Gastrocnemius medialis (tissue), 4 donors: ENCODE measurements around the gene CYTH1. TPM values are rescaled to one million over a fixed set of nuclear protein-coding genes. Genes with fewer than 3 reads are reported as not detected.

Experiments
- ATAC-seq, 2 donors: fragments of 150-250 bp; one replicate each; pipeline ENCODE4 v1.9.1; 2016
- DNase-seq, 2 donors: peaks; one replicate each; pipeline ENCODE4 v3.0.0-alpha.2; 2019
- H3K27ac ChIP-seq, 4 donors: fragments of 200-600 bp; sonication (generic); 1 replicate in 1 of 4; 2 replicates in 3 of 4; pipeline ENCODE4 v1.5.1; 2016 to 2018; ENCODE audit warnings: mild to moderate bottlenecking in 2 of 4, moderate library complexity in 1 of 4
- H3K27me3 ChIP-seq, 3 donors: fragments of 200-600 bp; sonication (generic) in 2 of 3; 1 replicate in 1 of 3; 2 replicates in 2 of 3; pipeline versions ENCODE4 v1.5.1 to v1.6.0; 2016 to 2019; ENCODE audit warnings: mild to moderate bottlenecking in 1 of 3, moderate library complexity in 1 of 3
- H3K36me3 ChIP-seq, 2 donors: fragments of 200-600 bp; sonication (generic) in 1 of 2; one replicate each; pipeline ENCODE4 v1.5.1; 2017 to 2018
- H3K4me1 ChIP-seq, 2 donors: fragments of 200-600 bp; sonication (generic) in 1 of 2; one replicate each; pipeline ENCODE4 v1.5.1; 2016 to 2017; ENCODE audit warnings: mild to moderate bottlenecking in 2 of 2
- H3K4me3 ChIP-seq, 4 donors: fragments of 200-600 bp; sonication (generic) in 3 of 4; 1 replicate in 1 of 4; 2 replicates in 3 of 4; pipeline ENCODE4 v1.5.1; 2016 to 2019; ENCODE audit warnings: mild to moderate bottlenecking in 2 of 4
- H3K9me3 ChIP-seq, 3 donors: fragments of 200-600 bp; sonication (generic) in 2 of 3; 1 replicate in 1 of 3; 2 replicates in 2 of 3; pipeline ENCODE4 v1.5.1; 2016 to 2019
- POLR2A ChIP-seq, 2 donors: fragments of 450-650 bp; IDR thresholded peaks; one replicate each; pipeline ENCODE4 v1.6.1; 2017; ENCODE audit warnings: antibody characterized with exemption in 2 of 2, mild to moderate bottlenecking in 2 of 2, moderate library complexity in 2 of 2
- in situ Hi-C, 4 donors: fragments of 200-750 bp; cut with MboI; loops; one replicate each; pipeline versions ENCODE4 v1.15.0 to v1.8.0; 2017; ENCODE audit warnings: low sequenced_read_pairs in 4 of 4
- intact Hi-C: fragments of 100-400 bp; cut with DNase I; formaldehyde crosslinking; loops from one replicate; pipeline ENCODE4 v1.15.1; 2023; ENCODE audit warnings: low total_unique reads
- total RNA-seq, 4 donors: library from RNA; depleted of rRNA; stranded (reverse); fragments of >200 nt; gene quantifications; one replicate each; pipeline versions ENCODE4 v1.1.0 to v1.2.3, GENCODE V29; 2016
- TF ChIP-seq, protein P1 (sequence below), 5 experiments: fragments of 450-650 bp in 3 of 5; fragments of 200-600 bp in 2 of 5; sonication (generic) in 2 of 5; IDR thresholded peaks in 4 of 5; conservative IDR thresholded peaks in 1 of 5; 1 replicate in 4 of 5; 2 replicates in 1 of 5; pipeline ENCODE4 v1.5.1; 2016 to 2019; ENCODE audit warnings: antibody characterized with exemption in 5 of 5, mild to moderate bottlenecking in 3 of 5, moderate library complexity in 3 of 5

The CYTH1 gene
- total RNA-seq, 4 donors from 2014 or later = 24.7 to 43.7 (median 32.4) TPM

DNA sequence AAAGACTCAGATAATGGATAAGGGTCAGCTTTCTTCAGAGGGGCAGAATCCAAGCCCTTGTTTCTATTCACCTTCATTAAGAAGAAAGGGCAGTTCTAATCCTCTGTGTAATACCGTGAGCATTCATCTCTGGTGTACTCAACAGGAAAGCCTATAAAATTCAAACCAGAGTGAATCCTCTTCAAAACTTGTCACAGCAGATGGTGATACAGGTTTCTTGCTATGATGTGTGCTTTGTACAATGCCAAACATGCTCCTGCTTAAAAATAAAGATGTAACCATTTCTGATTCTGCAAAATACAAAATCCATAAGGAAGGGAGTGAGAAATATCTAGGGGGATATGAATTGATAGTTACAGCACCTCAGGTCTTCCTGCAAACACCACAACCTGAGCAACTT lies 49.7 kb downstream of the CYTH1 start:
- in situ Hi-C loops (no loop called here), intact Hi-C loops (no loop called here)
- peaks cover 66 to 75% of the 10 kb centered on the region in 2 donors for H3K4me1 ChIP-seq
- ATAC-seq (no peak), DNase-seq (no peak)
- TF ChIP-seq POLR2A (IDR thresholded peaks at IDR 0.05) = no peak
- TF ChIP-seq, protein P1, sequence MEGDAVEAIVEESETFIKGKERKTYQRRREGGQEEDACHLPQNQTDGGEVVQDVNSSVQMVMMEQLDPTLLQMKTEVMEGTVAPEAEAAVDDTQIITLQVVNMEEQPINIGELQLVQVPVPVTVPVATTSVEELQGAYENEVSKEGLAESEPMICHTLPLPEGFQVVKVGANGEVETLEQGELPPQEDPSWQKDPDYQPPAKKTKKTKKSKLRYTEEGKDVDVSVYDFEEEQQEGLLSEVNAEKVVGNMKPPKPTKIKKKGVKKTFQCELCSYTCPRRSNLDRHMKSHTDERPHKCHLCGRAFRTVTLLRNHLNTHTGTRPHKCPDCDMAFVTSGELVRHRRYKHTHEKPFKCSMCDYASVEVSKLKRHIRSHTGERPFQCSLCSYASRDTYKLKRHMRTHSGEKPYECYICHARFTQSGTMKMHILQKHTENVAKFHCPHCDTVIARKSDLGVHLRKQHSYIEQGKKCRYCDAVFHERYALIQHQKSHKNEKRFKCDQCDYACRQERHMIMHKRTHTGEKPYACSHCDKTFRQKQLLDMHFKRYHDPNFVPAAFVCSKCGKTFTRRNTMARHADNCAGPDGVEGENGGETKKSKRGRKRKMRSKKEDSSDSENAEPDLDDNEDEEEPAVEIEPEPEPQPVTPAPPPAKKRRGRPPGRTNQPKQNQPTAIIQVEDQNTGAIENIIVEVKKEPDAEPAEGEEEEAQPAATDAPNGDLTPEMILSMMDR (IDR thresholded peaks at IDR 0.05 in 4 of 5, conservative IDR thresholded peaks at IDR 0.05 in 1 of 5) = no peak
- H3K36me3 ChIP-seq = no peaks in the 10 kb centered on the region
- no peaks in the 10 kb centered on the region for H3K27me3 ChIP-seq
- no peak overlapping the region for H3K4me3 ChIP-seq
- H3K27ac ChIP-seq = peak overlapping the region in 3 of 4 donors; percentile 24 to 87 (median 83)
- no peaks in the 10 kb centered on the region for H3K9me3 ChIP-seq

DNA sequence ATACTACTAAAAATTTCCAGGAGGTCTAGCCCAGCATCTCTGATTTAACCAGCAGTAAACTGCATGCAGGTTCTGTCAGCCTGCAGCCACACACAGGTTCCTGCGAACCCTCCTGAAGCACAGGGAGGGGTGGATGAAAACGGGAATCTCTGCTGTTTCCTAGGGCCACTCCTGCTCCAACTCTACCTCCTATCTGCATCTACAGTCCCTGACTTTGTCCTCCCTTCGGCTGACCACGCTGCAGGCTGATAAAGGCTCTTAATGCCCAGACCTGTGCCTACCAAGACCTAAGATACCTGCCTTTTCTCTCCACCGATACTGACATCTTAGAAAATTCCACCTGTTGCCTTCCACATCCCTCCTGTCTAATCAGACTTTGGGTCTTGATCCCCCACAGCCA lies 50.2 kb downstream of the CYTH1 start:
- ATAC-seq (no peak), DNase-seq (no peak)
- in situ Hi-C loops (no loop called here), intact Hi-C loops (no loop called here)
- Histone ChIP-seq H3K27ac (peak overlapping the region in 2 of 4 donors; percentile 83 to 87), H3K27me3 (no peaks in the 10 kb centered on the region), H3K36me3 (no peaks in the 10 kb centered on the region), H3K4me3 (no peak overlapping the region), H3K9me3 (no peaks in the 10 kb centered on the region), H3K4me1 (peaks cover 66 to 75% of the 10 kb centered on the region in 2 donors)
- no peak for TF ChIP-seq POLR2A (IDR thresholded peaks at IDR 0.05)
- TF ChIP-seq, protein P1 (IDR thresholded peaks at IDR 0.05 in 4 of 5, conservative IDR thresholded peaks at IDR 0.05 in 1 of 5) = no peak

DNA sequence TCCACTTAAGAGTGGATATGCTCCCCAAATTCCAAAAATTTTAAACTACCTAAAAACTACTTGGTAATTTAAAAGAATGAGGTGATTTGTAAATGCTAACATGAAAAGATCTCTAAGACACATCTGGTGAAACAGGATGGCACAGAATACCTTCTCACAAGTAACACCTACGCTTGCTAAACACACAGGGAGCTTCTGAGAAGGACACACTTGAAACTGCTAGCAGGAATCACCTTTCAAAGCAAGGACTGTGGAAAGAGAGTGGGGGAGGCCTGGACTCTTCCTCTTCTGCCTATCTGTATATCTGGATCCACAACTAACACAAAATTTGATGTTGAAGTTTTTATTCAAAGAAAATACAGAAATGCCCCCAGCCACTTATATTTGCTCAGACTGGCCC lies 52.4 kb downstream of the CYTH1 start:
- intact Hi-C loops (no loop called here), in situ Hi-C loops (no loop called here)

DNA sequence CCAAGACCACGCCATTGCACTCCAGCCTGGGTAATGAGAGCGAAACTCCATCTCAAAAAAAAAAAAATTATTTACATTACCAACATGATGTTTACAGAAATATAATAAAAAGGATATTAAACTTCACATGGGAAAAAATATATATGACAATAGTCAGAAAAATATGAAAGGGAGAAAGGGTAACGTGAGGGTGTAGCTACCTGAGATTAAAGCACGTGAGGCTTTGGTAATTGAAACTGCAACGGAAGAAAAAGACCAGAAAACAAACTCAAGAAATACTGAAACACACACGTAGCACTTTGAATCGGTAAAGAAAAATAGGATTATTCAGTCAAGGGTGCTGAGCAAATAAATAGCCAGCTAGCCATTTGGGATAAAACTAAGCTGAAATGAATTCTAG lies 53.6 kb downstream of the CYTH1 start:
- H3K4me1 ChIP-seq = peaks cover 66 to 78% of the 10 kb centered on the region in 2 donors
- no peaks in the 10 kb centered on the region for H3K9me3 ChIP-seq
- ATAC-seq (no peak), DNase-seq (no peak)
- no peak overlapping the region for H3K4me3 ChIP-seq
- TF ChIP-seq, protein P1 (IDR thresholded peaks at IDR 0.05 in 4 of 5, conservative IDR thresholded peaks at IDR 0.05 in 1 of 5) = no peak
- no peak for TF ChIP-seq POLR2A (IDR thresholded peaks at IDR 0.05)
- intact Hi-C loops (no loop called here), in situ Hi-C loops (no loop called here)
- no peaks in the 10 kb centered on the region for H3K36me3 ChIP-seq
- no peaks in the 10 kb centered on the region for H3K27me3 ChIP-seq
- H3K27ac ChIP-seq = peak overlapping the region in 1 of 4 donors; percentile 35

More for the DNA sequence above, 52.4 kb downstream of the CYTH1 start:
- peak overlapping the region in 3 of 4 donors; percentile 35 to 58 (median 40) for H3K27ac ChIP-seq
- no peak overlapping the region for H3K4me3 ChIP-seq
- DNase-seq (no peak), ATAC-seq (peak in 1 of 2 donors; percentile 67)
- H3K9me3 ChIP-seq = no peaks in the 10 kb centered on the region
- no peak for TF ChIP-seq POLR2A (IDR thresholded peaks at IDR 0.05)
- TF ChIP-seq, protein P1 (IDR thresholded peaks at IDR 0.05 in 4 of 5, conservative IDR thresholded peaks at IDR 0.05 in 1 of 5) = no peak
- peaks cover 64 to 77% of the 10 kb centered on the region in 2 donors for H3K4me1 ChIP-seq
- no peaks in the 10 kb centered on the region for H3K36me3 ChIP-seq
- H3K27me3 ChIP-seq = no peaks in the 10 kb centered on the region
